Fibroblast of the aortic adventitia (primary cell): ENCODE results near the gene FAM89B. TPM values are rescaled to one million over a fixed set of nuclear protein-coding genes. Genes with fewer than 3 reads are reported as not detected.

ENCODE experiments used
- DNase-seq: peaks from one replicate; pipeline ENCODE4 v3.0.0-alpha.2; 2010; ENCODE audit warnings: low read depth
- H3K4me3 ChIP-seq: 2 replicates; pipeline ENCODE4 v1.5.1; 2011; ENCODE audit warnings: low read depth, mild to moderate bottlenecking, control low read depth, low read length, moderate library complexity
- CTCF ChIP-seq: IDR thresholded peaks from 2 replicates; pipeline ENCODE4 v1.5.1; 2011; ENCODE audit warnings: mild to moderate bottlenecking, low read length, control low read depth, inconsistent platforms; ENCODE audit not compliant: insufficient read depth
- total RNA-seq: library from RNA; depleted of rRNA; stranded (reverse); fragments of >200 nt; gene quantifications from 2 replicates; pipeline ENCODE4 v1.2.3, GENCODE V29; 2012; ENCODE audit warnings: low replicate concordance

Gene FAM89B
- total RNA-seq, 1 donor = 21.6 TPM

DNA sequence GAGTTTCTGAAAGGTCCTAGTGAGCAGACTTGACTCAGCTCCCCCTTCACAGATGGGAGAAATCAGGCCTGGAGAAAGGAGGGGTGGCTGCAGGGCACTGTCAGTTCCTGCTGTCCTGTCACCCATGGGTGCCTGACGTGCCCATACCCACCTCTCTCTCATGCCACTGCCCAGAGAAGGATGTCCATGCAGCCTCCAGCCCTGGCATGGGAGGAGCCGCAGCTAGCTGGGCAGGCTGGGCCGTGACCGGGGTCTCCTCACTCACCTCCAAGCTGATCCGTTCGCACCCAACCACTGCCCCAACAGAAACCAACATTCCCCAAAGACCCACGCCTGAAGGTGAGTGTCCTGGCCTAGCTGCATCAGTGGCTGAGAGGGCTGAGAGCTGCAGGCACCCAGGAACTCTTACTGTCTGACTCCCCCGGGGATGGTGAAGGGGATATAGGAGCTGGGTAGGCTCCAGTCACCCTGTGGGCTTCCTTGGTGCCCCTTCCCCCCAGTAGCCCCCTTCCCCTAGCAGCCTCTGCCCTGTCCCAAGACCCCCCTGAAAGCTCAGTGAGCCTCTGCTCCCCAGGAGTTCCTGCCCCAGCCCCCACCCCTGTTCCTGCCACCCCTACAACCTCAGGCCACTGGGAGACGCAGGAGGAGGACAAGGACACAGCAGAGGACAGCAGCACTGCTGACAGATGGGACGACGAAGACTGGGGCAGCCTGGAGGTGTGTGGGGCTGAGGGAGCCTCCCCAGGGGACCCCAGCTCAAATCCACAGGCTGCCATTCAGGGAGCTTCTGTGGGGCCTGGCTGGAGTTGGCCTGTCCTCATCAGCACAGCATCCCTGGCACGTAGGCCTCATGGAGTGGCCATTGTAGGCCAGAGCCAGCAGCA lies 35.7 kb upstream of the FAM89B start:
- TF ChIP-seq CTCF = no peak
- DNase-seq = no peak

DNA sequence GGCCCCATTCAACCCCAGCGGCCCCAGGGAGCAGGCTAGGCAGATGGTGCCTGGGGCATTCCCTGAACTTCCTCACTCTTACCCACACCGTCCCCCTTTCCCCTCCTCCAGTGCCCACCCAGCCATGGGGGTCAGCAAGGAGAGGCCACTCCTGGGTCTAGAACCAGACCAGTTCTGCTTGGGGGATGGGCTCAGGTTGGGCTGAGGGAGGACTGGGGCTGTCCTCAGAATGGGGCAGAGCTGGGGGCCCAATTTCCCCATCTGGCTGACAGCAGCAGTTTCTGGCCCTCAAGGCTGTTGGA lies 35.1 kb upstream of the FAM89B start:
- no peak for TF ChIP-seq CTCF
- no peak overlapping the region for H3K4me3 ChIP-seq
- DNase-seq = no peak

More for the DNA sequence above, 35.7 kb upstream of the FAM89B start:
- H3K4me3 ChIP-seq = no peak overlapping the region

- no peak for DNase-seq
- H3K4me3 ChIP-seq = no peak overlapping the region
- TF ChIP-seq CTCF = no peak
These were observed 34.6 kb upstream of the FAM89B start for GRCh38 chr11:65537620-65538231.

- TF ChIP-seq CTCF = no peak
- DNase-seq = no peak
- no peak overlapping the region for H3K4me3 ChIP-seq
These were observed 34.0 kb upstream of the FAM89B start for GRCh38 chr11:65538232-65538914.

DNA sequence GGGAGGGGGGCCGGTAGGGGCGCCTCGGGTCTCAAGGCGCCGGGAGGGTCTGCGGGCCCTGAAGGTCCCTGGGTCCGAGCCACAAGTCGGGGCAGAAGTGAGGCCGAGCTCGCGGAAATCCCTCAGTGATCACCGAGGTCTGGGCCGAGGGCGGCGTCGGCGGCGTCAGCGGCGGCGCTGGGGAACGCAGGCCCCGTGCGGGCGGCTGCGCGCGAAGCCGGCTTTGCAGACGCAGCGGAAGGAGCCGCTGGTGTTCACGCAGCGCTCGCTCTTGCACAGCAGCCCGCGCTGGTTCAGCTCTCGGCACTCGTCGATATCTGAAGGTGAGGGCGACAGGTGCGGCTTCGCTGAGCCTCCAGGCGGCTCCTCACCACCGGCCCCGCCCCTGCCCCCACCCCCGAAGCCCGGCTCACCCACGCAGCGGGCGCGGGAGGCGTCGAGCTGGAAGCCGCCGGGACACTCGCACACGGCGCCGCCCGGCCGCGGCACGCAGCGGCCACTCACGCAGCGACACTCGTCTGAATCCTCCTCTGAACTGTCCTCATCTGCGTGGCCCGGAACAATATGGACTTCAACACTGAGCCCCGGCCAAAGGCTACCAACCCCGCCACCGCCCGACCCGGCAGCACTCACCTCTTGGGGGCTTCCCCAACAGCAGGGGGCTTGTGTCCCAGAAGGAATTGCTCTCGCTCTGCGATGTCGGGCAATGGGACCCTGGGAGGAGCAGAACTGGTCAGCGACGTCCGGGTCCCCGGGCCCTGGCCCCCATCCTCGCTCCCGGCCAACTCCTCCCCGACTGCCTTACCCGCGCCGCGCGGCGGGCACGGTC lies 33.2 kb upstream of the FAM89B start:
- no peak for DNase-seq

More for the DNA sequence above, 33.2 kb upstream of the FAM89B start:
- no peak for TF ChIP-seq CTCF
- no peak overlapping the region for H3K4me3 ChIP-seq
